ENCODE data around the gene KRTAP10-3.
A peak's percentile ranks its signal among the peaks of the same experiment; 100 is the strongest.

The KRTAP10-3 gene

GRCh38 chr21:44519346-44520325, 39.0 kb downstream of the KRTAP10-3 start:
- no peak for DNase-seq (ENCODE audit: low read depth in 4 of 4, low spot score in 1 of 4)

DNA sequence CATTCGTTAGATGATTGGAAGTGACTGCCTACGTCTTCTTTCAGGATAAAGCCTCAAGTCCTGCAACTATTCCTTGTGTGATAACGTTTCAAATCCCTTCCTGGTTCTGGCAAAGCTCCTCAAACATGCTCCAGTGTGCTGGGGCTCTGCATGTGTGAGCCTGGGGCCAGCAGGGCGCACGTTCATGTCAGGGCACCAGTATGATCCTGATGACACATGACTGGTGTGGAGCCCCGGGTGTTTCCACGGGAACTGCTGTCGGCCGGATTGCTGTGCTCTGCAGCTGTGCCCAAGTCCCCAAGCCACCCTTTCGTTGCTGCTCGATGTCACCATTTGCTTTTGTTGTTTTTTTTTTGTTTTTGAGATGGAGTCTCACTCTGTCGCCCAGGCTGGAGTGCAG, 39.9 kb downstream of the KRTAP10-3 start:
- DNase-seq (ENCODE audit: low read depth in 4 of 4, low spot score in 1 of 4) = no peak

GRCh38 chr21:44517175-44517899, 41.3 kb downstream of the KRTAP10-3 start:
- DNase-seq (ENCODE audit: low read depth in 4 of 4, low spot score in 1 of 4) = no peak

DNA sequence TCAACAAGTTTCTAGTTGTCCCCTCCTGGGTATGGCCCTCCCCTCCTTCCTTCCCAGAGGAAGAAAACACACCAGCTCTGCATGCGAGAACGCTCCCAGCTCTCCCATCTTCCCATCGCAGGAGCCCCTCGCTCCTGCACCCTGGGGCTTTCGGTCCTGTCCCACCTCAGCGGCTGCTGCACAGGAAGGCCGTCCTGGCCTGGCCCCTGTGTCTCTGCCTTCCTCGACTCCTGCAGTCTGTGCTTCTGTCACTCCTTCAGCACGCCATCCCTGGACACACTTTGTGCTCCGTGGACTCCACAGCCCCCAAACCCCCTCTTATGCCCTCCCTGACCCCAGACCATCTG, 41.8 kb downstream of the KRTAP10-3 start:
- DNase-seq (ENCODE audit: low read depth in 4 of 4, low spot score in 1 of 4) = no peak

DNA sequence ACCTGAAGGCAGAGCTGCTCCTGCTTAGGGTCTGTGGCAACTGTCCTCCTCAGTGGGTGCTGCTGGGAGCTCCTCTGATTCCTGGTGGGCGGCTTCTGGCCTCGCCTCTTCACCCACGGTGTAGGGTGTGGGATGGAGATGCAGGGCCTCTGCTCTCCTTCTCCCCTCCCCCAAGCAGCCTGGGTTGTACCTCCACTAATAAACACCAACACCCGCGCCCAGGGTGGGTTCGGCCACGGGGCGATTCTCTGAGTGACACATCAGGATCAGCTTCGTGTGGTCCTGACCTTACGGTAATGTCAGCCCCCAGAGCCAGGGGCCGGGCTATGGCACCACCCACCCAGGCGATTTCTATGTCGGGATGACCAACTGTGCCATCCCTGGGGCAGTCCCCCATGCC, 42.3 kb downstream of the KRTAP10-3 start:
- DNase-seq (ENCODE audit: low read depth in 4 of 4, low spot score in 1 of 4) = no peak

DNA sequence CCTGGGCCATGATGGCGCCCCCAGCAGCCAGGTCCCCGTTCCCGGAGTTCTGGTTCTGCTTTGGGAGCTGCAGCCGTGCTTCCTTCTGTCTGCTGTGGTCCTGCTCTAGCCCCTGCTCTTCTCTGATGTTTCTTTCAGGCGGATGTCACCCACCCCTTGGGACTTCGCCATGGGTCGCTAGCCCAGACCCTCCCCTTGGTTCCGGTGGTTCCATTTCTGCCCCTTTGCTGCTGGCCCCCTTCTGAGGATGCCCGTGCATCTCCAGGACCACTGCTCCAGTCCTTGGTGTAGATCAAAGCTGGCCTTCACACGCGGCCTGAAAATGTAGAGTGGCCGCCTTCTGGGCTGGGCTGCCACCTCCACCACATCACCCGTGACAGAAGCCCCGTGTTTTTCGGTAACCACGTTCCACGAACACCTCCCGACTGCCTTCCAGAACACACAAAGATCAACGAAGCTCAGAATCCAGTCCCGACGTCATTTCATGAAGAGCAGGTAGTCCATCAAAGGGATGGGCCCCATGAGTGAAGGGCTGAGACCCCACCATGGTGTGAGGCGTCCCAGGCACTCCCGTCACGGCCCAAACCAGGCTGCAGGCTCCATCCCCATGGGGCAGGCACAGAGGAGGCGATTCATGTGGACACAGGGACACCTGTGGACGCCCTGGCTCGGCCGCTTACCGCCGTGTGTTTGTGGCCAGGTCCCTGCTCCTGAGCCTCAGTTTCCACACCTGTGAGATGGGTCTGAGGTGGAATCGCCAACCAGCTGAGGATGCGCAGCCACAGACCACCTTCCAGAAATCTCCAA, 43.0 kb downstream of the KRTAP10-3 start:
- DNase-seq (ENCODE audit: low read depth in 4 of 4, low spot score in 1 of 4) = no peak

DNA sequence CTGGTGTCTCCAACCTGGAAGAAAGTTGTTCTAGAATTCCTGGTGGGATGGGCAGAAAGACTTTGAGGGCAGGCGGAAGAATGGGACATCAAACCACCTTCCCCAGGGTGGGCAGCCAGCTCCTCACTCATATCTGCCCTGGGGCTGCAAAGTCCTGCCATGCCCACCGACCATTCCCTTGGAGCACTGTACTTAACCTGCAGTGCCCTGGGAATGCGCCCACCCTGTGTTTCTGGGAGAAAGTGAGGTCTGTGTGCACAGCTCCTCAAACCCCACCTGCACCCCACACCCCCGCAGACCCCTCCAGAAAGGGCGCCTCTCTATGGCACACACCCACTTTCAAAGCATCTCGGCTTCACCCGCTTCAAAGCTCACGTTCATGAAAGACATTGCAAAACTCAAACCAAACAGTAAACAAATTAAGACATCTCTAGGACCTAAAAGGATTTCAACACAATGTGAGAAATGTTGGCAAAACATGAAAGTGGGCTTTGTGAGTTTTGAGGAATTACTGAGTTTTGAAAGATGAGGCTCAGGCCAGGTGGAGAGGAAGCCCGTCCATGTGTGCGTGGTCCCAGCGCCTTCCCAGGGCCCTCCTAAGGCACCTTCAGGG, 43.7 kb downstream of the KRTAP10-3 start:
- no peak for DNase-seq (ENCODE audit: low read depth in 4 of 4, low spot score in 1 of 4)

DNA sequence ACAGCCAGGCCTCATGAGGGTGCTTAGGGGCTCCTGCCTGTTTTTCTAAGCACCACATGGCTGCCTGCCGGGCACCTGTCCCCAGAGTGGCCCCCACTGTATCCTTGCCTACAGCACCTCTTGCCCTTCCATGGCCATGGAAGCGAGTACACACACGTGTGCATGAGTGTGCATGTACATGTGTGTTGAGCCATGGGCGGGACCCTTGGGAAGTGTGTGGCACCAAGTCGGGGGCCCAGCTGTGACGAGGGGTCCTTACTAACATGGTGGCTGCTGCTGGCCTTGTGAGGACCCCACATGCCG, 44.4 kb downstream of the KRTAP10-3 start:
- no peak for DNase-seq (ENCODE audit: low read depth in 4 of 4, low spot score in 1 of 4)

GRCh38 chr21:44513389-44514217, 45.0 kb downstream of the KRTAP10-3 start:
- DNase-seq (ENCODE audit: low read depth in 4 of 4, low spot score in 1 of 4) = no peak

GRCh38 chr21:44512496-44513388, 45.9 kb downstream of the KRTAP10-3 start:
- no peak for DNase-seq (ENCODE audit: low read depth in 4 of 4, low spot score in 1 of 4)

DNA sequence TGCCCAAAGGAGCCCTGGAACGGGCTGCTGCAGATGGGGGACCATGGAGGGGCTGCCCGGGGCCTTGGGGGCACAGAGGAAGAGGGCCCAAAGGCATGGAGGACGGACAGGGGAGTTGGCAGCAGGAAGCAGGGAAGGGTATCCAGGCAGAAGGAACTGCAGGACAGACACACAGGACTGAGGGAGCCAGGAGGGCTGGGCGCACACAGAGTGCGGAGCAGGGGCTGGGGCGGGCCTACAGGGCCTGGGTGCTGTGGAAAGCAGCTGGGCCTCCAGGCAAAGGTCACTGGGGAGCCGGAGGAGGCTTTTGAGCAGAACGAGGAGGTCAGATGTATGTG, 46.7 kb downstream of the KRTAP10-3 start:
- no peak for DNase-seq (ENCODE audit: low read depth in 4 of 4, low spot score in 1 of 4)

DNA sequence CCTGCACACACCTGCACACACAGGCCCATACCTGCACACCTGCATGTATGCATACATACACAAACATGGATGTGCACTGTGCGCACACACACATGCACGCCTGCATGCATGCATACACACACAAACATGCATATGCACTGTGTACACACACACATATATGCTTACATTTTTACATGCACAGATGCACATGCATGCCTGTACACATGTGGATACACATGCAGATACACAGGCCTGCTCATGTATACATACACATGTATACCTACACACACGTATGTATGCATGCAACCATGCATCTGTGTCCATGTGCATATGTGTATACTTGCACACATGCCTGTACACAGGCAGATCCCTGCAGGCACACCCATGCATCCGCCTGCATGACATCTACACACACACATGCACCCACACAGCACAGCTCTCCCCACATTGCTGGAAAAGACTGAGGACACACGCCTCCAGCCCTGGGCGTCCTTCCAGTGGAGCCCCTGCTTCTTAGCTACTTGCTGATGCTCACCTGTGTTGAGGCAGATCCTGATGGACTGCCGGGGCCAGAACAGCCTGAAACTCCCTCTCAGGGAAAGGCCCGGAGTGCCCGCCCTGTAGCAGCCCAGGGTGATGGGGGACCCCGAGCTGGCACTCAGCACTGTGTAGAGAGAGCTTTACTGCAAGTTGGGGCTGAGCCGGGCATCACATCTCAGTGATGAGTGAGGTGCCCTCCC, 47.2 kb downstream of the KRTAP10-3 start:
- DNase-seq (ENCODE audit: low read depth in 4 of 4, low spot score in 1 of 4) = no peak

DNA sequence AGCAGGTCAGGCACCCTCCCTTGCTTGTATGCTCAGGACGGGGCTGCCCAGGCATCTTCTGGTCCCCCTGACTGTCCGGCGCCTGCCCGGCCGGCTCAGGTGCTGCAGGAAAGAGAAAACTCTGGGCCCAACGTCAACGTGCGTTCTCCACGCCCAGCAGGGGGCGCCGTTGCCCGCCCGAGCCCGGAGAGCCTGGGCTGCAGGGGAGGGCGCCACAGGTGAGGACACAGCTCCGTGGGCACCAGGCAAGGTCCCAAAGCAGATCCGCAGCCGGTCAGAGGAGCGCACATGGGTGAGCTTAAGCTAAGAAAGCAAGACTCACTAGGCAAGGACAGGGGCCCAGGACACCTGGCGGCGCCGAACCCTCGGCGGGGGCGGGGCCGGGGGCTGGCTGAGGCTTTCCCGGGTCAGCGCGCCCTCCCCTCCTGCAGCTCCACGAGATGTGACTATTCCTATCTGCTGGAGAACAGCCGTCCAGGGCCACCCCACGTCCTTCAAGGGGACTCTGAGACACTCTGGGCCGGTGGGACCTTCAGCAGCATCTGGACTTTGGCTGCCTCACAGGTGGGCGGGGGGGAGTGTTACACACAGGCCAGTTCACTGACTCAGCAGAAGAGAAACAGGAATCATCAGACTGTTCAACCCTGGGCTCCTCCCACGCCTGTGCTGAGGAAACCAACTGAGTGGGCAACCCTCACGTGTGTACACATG, 47.9 kb downstream of the KRTAP10-3 start:
- DNase-seq (ENCODE audit: low read depth in 4 of 4, low spot score in 1 of 4) = peak; percentile 60 to 69 (median 67)

- DNase-seq (ENCODE audit: low read depth in 4 of 4, low spot score in 1 of 4) = no peak
These were observed 48.5 kb downstream of the KRTAP10-3 start for GRCh38 chr21:44510109-44510507.

DNA sequence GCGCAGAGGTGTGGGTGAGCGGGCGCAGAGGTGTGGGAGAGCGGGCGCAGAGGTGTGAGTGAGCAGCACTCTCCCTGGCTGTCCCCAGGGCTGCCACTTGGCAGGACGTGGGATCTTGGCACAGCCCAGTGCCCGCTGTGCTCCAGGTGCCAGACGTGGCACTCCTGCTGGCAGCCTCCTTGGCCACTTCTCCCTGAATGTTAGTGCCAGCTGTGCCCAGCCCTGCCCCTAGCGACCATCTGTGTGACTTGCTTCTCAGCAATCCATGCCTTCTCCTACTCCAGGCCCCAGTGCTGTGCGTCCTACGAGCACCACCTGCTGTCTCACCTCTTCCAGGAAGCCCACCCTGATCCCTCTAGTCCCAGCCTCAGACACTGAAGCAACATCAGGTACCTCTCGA, 49.1 kb downstream of the KRTAP10-3 start:
- DNase-seq (ENCODE audit: low read depth in 4 of 4, low spot score in 1 of 4) = no peak

- no peak for DNase-seq (ENCODE audit: low read depth in 4 of 4, low spot score in 1 of 4)
These were observed 49.7 kb downstream of the KRTAP10-3 start for GRCh38 chr21:44508711-44509445.

DNA sequence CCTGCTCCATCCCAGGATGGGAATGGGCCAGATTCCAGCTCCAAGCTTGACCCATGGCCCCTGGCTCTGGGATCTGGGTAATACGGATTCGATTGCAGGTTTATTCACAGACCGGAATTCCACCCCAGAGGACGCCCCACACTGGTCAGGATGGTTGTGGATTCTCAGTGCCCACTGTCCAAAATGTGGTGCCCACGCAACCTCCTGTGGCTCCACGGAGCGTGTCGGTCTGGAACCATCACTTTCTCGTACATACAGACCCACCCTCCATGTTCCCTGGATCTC, 50.2 kb downstream of the KRTAP10-3 start:
- DNase-seq (ENCODE audit: low read depth in 4 of 4, low spot score in 1 of 4) = no peak
